IPS-20b (cell line): ENCODE results near the gene ABCA7.

Source experiments
- H3K27ac ChIP-seq: one replicate; pipeline ENCODE4 v1.5.1; 2013; ENCODE audit warnings: low read length
- H3K27me3 ChIP-seq: 2 replicates; pipeline ENCODE4 v1.6.1; 2013; ENCODE audit warnings: mild to moderate bottlenecking, low read length, inconsistent platforms; ENCODE audit not compliant: insufficient read depth
- H3K36me3 ChIP-seq: 2 replicates; pipeline ENCODE4 v1.6.1; 2013; ENCODE audit warnings: low read depth, mild to moderate bottlenecking, inconsistent platforms, low read length, moderate library complexity; ENCODE audit not compliant: insufficient read depth
- H3K4me1 ChIP-seq: 2 replicates; pipeline ENCODE4 v1.6.1; 2013; ENCODE audit warnings: mild to moderate bottlenecking, control low read depth, inconsistent platforms, low read length, moderate library complexity; ENCODE audit not compliant: insufficient read depth
- H3K4me3 ChIP-seq: 2 replicates; pipeline ENCODE4 v1.5.1; 2013; ENCODE audit warnings: mild to moderate bottlenecking, low read length, inconsistent platforms
- H3K9ac ChIP-seq: 2 replicates; pipeline ENCODE4 v1.6.1; 2013; ENCODE audit warnings: low read depth, mild to moderate bottlenecking, inconsistent platforms, low read length, moderate library complexity
- H3K9me3 ChIP-seq: 2 replicates; pipeline ENCODE4 v1.6.1; 2013; ENCODE audit warnings: mild to moderate bottlenecking, low read depth, low read length, inconsistent platforms; ENCODE audit not compliant: insufficient read depth

ABCA7 gene

GRCh38 chr19:1049106-1049505 is 9.2 kb downstream of the ABCA7 start:
- no peaks in the 10 kb centered on the region for H3K36me3 ChIP-seq
- no peaks in the 10 kb centered on the region for H3K27me3 ChIP-seq
- no peak overlapping the region for H3K4me3 ChIP-seq
- H3K4me1 ChIP-seq = no peaks in the 10 kb centered on the region
- no peak overlapping the region for H3K27ac ChIP-seq
- no peaks in the 10 kb centered on the region for H3K9me3 ChIP-seq
- H3K9ac ChIP-seq = no peak overlapping the region

- Histone ChIP-seq H3K9ac (no peak overlapping the region), H3K4me3 (no peak overlapping the region), H3K9me3 (no peaks in the 10 kb centered on the region), H3K36me3 (no peaks in the 10 kb centered on the region), H3K27me3 (no peaks in the 10 kb centered on the region), H3K27ac (no peak overlapping the region), H3K4me1 (no peaks in the 10 kb centered on the region)
Measured at GRCh38 chr19:1049800-1050199, 9.9 kb downstream of the ABCA7 start.

DNA sequence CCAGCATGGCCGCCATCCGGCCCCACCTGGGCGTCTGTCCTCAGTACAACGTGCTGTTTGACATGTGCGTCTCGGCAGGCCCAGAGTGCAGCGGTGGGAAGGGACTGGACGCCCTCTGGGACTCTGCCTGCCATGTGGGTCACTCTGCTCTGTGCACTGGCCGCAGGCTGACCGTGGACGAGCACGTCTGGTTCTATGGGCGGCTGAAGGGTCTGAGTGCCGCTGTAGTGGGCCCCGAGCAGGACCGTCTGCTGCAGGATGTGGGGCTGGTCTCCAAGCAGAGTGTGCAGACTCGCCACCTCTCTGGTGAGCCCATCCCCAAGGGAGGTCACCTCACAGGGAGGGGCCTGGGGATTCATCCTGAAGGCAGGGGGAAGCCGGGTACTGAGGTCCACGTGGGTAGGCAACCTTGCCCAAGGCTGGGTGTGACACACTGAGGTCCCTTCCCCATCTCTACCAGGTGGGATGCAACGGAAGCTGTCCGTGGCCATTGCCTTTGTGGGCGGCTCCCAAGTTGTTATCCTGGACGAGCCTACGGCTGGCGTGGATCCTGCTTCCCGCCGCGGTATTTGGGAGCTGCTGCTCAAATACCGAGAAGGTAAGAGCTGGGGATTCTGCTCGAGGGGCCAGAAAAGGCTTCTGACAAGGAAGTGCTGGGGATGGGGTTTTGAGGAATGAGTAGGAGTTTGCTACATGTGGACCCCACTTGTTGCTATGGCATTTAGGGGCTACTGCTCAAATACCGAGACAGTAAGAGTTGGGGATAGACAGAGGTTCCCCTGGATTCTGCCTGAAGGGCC is 11.3 kb downstream of the ABCA7 start:
- no peak overlapping the region for H3K27ac ChIP-seq

GRCh38 chr19:1051791-1052190 is 11.9 kb downstream of the ABCA7 start:
- no peak overlapping the region for H3K27ac ChIP-seq
- H3K27me3 ChIP-seq = no peaks in the 10 kb centered on the region
- no peaks in the 10 kb centered on the region for H3K9me3 ChIP-seq
- H3K36me3 ChIP-seq = no peaks in the 10 kb centered on the region
- no peak overlapping the region for H3K4me3 ChIP-seq
- H3K9ac ChIP-seq = no peak overlapping the region
- H3K4me1 ChIP-seq = no peaks in the 10 kb centered on the region

More for the DNA sequence above, 11.3 kb downstream of the ABCA7 start:
- no peaks in the 10 kb centered on the region for H3K9me3 ChIP-seq
- H3K27me3 ChIP-seq = no peaks in the 10 kb centered on the region
- H3K4me3 ChIP-seq = no peak overlapping the region
- no peaks in the 10 kb centered on the region for H3K36me3 ChIP-seq
- H3K4me1 ChIP-seq = no peaks in the 10 kb centered on the region
- no peak overlapping the region for H3K9ac ChIP-seq

DNA sequence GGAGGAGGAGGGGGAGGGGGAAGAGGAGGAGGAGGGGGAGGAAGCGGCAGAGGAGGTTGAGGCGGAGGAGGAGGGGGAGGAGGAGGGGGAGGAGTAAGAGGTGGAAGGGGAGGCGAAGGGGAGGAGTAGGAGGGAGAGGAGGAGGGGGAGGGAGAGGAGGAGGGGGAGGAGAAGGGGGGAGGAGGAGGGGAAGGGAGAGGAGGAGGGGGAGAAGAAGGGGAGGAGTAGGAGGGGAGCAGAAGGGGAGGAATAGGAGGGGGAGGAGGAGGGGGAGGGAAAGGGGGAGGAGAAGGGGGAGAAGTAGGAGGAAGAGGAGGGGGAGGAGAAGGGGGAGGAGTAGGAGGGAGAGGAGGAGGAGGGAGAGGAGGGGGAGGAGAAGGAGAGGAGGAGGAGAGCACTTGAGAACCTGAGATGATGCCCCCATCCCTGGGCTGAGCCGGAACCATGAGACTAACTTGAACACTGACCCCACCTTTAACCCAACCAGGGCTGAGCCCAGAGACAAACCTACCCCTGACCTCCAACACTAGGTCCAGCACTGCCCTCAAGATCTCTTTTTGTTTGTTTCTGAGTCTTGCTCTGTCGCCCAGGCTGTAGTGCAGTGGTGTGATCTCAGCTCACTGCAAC is 12.6 kb downstream of the ABCA7 start:
- Histone ChIP-seq H3K27me3 (no peaks in the 10 kb centered on the region), H3K4me3 (no peak overlapping the region), H3K27ac (no peak overlapping the region), H3K9ac (no peak overlapping the region), H3K36me3 (no peaks in the 10 kb centered on the region), H3K4me1 (no peaks in the 10 kb centered on the region), H3K9me3 (no peaks in the 10 kb centered on the region)

DNA sequence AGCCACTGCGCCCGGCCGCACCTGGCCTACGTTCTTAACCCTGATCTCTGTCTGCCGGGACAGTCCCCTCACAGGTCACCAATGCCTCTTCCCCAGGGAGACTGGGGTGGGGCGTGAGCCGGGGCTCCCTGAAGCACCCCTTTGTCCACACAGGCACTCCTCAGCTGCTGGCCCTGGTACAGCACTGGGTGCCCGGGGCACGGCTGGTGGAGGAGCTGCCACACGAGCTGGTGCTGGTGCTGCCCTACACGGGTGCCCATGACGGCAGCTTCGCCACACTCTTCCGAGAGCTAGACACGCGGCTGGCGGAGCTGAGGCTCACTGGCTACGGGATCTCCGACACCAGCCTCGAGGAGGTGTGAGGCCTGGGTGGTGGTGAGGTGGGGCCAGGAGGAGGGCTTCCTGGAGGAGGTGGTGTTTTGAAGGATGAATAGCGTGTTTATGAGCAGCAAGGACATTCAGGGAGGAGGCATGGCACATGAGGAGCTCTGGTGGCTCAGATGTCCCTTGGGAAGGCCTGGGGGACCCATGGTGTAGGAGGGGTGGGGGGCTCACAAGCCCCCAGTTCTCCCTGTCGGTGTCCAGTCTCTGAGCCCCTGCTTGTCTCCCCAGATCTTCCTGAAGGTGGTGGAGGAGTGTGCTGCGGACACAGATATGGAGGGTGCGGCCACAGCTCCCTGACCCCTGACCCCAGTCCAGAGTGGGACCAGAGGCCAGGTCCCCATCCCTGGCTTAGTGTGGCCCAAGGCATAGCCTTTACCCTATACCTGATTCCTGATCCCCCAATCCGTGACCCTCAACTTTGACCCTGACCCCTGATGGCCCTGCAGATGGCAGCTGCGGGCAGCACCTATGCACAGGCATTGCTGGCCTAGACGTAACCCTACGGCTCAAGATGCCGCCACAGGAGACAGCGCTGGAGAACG is 13.5 kb downstream of the ABCA7 start:
- no peaks in the 10 kb centered on the region for H3K36me3 ChIP-seq
- no peak overlapping the region for H3K9ac ChIP-seq
- no peak overlapping the region for H3K27ac ChIP-seq
- no peaks in the 10 kb centered on the region for H3K4me1 ChIP-seq
- no peaks in the 10 kb centered on the region for H3K9me3 ChIP-seq
- H3K27me3 ChIP-seq = no peaks in the 10 kb centered on the region
- H3K4me3 ChIP-seq = no peak overlapping the region

DNA sequence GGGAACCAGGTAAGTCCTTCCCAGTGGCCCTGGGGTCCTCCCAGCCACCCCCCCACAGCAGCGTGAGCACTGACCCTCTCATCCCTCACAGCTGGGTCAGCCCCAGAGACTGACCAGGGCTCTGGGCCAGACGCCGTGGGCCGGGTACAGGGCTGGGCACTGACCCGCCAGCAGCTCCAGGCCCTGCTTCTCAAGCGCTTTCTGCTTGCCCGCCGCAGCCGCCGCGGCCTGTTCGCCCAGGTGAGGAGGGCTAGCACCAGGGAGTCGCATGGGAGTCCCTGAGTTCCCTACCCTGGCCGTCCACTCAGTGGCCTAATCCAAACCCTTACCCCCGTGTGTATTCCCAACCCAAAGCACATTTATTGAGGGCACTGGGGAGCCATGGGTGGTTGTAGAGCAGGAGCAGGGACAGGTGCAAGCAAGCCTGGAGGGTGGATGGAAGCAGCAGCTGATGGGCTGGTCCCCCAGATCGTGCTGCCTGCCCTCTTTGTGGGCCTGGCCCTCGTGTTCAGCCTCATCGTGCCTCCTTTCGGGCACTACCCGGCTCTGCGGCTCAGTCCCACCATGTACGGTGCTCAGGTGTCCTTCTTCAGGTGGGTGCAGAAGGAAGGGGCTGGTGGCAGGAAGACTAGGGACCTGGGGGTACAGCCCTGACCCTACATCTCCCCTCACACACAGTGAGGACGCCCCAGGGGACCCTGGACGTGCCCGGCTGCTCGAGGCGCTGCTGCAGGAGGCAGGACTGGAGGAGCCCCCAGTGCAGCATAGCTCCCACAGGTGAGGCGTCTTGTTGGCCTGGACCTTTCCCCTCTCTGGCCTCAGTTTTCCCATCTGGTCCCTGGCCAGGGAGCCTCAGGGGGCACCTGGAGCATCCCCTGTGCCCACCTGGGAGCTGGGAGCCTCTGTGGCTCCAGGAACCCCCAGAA is 14.5 kb downstream of the ABCA7 start:
- H3K27me3 ChIP-seq = no peaks in the 10 kb centered on the region
- no peak overlapping the region for H3K27ac ChIP-seq
- no peaks in the 10 kb centered on the region for H3K36me3 ChIP-seq
- H3K9ac ChIP-seq = no peak overlapping the region
- H3K4me3 ChIP-seq = no peak overlapping the region
- no peaks in the 10 kb centered on the region for H3K9me3 ChIP-seq
- no peaks in the 10 kb centered on the region for H3K4me1 ChIP-seq

GRCh38 chr19:1055028-1055425 is 15.1 kb downstream of the ABCA7 start:
- no peaks in the 10 kb centered on the region for H3K27me3 ChIP-seq
- H3K9ac ChIP-seq = no peak overlapping the region
- H3K27ac ChIP-seq = no peak overlapping the region
- no peaks in the 10 kb centered on the region for H3K36me3 ChIP-seq
- no peak overlapping the region for H3K4me3 ChIP-seq
- no peaks in the 10 kb centered on the region for H3K9me3 ChIP-seq
- no peaks in the 10 kb centered on the region for H3K4me1 ChIP-seq

DNA sequence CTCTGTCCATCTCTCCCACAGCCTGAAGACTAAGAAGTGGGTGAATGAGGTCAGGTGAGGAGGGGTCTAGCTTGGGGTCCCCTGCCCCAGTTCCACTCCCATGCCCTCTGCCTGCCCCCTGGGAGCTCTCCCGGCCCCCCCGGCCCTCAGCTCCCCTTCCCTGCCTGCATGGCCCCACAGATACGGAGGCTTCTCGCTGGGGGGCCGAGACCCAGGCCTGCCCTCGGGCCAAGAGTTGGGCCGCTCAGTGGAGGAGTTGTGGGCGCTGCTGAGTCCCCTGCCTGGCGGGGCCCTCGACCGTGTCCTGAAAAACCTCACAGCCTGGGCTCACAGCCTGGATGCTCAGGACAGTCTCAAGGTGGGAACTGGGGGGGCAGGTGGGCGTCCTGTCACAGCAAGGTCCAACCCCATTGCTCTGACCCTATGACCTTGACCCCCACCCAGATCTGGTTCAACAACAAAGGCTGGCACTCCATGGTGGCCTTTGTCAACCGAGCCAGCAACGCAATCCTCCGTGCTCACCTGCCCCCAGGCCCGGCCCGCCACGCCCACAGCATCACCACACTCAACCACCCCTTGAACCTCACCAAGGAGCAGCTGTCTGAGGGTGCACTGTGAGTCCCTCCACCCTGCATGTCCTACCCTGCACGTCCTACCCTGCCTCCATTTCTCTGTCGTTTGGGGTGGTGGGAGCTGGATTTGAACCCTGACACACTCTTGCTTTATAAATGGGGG is 16.1 kb downstream of the ABCA7 start:
- Histone ChIP-seq H3K9me3 (no peaks in the 10 kb centered on the region), H3K4me3 (no peak overlapping the region)

DNA sequence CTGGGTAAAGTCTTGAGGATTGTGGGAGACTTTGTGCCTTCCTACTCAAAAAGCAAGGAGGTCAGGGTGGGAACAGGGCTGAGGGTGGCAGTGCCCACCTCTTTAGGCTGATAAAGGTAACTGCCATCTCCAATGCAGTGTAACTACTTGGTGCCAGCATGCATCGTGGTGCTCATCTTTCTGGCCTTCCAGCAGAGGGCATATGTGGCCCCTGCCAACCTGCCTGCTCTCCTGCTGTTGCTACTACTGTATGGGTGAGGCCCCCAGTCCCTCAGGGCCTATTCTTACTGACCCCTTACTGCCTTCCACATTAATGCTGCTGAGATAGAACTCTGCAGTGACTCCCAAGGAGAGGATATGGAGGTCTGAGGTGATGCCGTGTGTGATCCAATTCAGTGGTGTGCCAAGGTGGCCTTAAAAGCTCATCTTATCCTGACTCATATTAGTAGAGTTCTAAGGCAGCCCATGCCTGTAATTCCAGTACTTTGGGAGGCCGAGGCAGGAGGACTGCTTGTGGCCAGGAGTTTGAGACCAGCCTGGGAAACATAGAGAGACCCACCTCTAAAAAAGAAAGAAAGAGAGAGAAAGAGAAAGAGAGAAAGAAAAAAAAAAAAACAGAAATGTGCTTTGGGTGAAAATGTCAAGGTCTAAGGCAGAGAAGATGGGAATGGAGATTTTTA is 17.4 kb downstream of the ABCA7 start:
- Histone ChIP-seq H3K27ac (no peak overlapping the region), H3K36me3 (no peaks in the 10 kb centered on the region), H3K9me3 (no peaks in the 10 kb centered on the region)

More for the DNA sequence above, 16.1 kb downstream of the ABCA7 start:
- Histone ChIP-seq H3K9ac (no peak overlapping the region), H3K27ac (no peak overlapping the region), H3K27me3 (no peaks in the 10 kb centered on the region), H3K36me3 (no peaks in the 10 kb centered on the region), H3K4me1 (no peaks in the 10 kb centered on the region)

More for the DNA sequence above, 17.4 kb downstream of the ABCA7 start:
- Histone ChIP-seq H3K9ac (no peak overlapping the region), H3K4me3 (no peak overlapping the region), H3K27me3 (no peaks in the 10 kb centered on the region), H3K4me1 (no peaks in the 10 kb centered on the region)
